Stimulated activated CD4-positive, alpha-beta T cell treated with anti-CD3 and anti-CD28 coated beads, Interleukin-2, amount 100 ng/mL, for 48 hours (primary cell): ENCODE measurements around the gene PPP2R2C.

Experiments used
- DNase-seq, 2 donors: peaks; one replicate each; pipeline ENCODE4 v3.0.0-alpha.2; 2020

PPP2R2C gene

GRCh38 chr4:6467600-6467999 lies 4.8 kb downstream of the PPP2R2C start:
- DNase-seq, result no peak

DNA sequence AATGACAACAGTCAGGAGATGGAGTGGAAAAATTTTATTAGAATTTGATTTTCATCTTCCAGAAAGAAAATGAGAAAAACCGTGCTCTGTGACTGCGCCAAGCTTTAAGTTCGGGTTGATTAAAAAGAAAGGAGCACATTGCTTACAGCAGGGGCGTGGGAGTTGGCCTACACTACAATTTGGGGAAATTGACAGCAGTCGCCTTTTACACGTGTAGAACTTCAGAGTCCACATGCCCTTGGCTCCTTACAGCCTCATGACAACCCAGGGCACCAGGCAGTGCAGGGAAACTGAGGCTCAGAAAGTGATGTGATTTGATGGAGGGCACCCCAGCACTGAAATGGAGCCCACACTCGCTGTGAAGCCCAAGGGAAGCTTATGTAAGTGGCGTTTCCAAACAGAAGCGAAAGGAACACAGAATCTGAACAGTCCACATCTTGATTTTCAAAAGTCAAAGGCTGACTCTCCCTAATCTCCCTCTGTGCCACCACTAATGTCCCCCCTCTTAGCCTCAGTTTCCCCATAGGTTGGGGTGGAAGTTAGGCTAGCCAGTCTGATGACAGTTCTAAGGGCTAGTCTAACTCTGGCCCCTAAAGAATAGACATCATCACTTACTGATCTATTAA lies 5.5 kb downstream of the PPP2R2C start:
- DNase-seq, result no peak

- no peak for DNase-seq
Measured at GRCh38 chr4:6465955-6466354, 6.5 kb downstream of the PPP2R2C start.

- no peak for DNase-seq
Measured at GRCh38 chr4:6464842-6465588, 7.4 kb downstream of the PPP2R2C start.

- no peak for DNase-seq
Measured at GRCh38 chr4:6463311-6464289, 8.8 kb downstream of the PPP2R2C start.

- DNase-seq, result no peak
Measured at GRCh38 chr4:6461301-6462165, 10.9 kb downstream of the PPP2R2C start.

- DNase-seq, result no peak
Measured at GRCh38 chr4:6460876-6461275, 11.5 kb downstream of the PPP2R2C start.

- DNase-seq, result no peak
Measured at GRCh38 chr4:6458528-6458927, 13.9 kb downstream of the PPP2R2C start.

DNA sequence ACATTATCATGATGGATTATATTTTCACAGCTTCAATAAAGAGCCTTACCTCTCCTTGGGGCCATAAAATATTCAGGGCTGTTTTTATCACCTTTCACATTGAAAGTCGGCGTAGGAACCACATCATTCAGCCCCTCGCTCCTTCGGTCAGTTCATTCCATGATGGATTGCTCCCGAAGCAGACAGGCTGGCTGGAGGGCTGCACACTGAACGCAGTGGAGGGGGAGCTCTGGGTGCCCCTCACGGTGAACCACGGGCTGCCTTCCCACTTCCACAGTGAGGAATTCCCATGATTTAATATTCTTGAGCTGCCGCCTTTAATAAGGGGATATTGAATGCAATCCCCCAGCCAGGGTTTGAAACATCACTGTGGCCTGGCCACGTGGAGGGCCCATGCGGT lies 16.0 kb downstream of the PPP2R2C start:
- no peak for DNase-seq

DNA sequence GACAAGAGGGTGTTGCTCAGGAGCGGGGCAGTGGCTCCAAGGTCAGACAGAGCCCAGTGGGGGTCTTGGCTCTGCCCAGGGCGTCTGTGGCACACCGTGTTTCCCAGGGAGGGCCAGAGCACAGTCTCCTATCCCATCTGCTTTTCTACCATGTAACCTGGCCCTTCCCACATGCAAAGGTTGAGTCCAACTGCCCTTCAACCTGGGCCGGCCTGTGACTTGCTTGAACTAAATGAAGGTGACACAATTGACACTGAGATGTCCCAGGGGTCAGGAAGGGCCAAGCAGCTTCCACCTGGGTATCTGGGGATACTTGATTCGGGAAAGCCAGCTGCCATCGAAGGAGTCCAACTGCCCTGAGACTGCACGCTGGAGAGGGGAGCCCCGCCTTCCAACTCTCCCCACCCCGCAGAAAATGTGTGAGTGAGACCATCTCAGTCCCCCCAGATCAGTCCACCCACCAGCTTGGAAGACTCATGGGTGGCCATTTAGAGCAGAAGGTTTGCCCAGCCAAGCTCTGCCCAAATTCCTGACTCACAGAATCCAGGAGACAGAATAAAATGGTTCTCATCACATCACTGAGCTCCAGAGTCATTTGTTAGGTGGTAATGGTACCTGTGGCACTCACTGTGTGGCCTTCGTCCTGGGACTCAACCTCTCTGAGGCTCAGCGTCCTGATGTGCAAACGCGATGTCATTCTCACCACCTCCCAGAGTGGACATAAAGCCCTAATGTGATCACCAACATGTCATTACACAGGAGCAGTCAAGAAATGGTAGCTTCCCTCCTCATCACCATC lies 18.1 kb downstream of the PPP2R2C start:
- no peak for DNase-seq

- DNase-seq, result no peak
Measured at GRCh38 chr4:6453688-6453990, 18.8 kb downstream of the PPP2R2C start.

DNA sequence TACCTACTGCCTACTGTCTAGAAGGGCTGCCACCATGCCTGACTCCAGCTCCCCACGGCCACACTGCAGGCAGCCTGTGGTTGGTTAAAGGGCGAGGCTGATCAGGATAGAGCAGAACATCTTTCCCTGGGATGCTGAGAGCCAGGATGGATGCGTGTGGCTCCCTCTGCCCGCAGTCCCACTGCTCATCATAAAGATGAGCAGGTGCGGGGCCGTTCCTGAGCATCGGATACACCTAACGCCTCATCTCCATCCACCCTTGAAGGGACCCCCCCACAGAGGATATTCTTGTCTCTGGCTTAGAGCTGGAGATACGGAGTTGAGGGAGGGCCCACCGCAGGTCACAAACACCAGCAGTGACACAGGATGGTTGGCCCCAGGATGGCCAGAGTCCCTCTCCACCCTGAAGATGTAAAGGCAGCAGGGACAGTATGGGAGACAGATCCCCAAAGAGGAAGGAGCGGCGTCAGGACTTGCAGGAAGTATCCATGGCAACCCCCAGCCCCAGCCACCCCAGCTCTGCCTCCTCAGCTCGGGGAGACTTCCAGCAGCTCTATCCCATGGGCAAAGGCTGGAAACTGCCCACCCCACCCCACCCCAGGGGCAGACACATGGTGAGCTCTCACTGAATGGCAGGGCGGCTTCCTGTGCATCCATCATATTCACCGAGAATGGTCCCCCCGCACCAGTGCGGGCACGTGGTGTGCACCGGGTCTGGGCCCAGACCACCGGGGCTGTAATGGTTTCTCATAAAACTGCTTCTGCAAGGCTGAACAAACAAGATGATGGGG lies 19.3 kb downstream of the PPP2R2C start:
- no peak for DNase-seq

GRCh38 chr4:6452116-6452896 lies 20.1 kb downstream of the PPP2R2C start:
- no peak for DNase-seq

DNA sequence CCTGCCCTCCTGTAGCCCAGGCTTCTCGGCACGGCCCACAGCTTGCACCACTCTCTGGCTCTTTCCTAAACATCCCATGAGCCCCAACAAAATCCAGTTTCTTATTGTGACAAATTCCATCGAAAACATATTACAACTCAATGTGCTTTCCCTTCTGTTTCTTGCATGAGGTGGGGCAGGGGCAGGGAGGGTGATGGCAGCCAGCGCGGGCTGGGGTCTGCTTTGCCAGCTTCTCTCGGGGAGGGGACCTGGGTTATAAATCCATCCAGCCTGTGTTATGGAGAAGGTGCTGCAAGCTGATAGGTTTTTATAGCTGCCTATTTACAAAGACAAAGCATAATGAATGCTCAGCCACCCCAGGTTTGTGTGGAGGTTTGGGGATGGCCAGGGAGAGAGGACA lies 21.1 kb downstream of the PPP2R2C start:
- DNase-seq, result no peak

DNA sequence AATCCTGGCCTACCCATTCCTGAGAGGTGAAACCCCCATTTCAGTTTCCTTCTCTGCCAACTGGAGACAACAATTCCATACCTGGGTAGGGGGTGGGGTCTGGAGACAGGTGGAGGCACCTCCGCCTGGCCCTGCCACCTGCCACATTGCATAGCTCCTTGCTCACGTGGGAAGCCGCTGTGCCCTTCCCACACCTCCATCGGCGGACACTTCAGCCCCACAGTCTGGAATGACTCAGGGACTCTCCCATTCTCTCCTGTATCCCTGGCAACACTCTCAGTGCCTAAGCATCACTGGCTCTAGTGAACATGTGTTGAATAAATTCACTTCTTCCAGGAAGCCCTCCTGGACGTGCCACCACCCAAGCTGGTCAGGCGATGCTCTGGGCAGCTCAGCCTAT lies 21.7 kb downstream of the PPP2R2C start:
- DNase-seq, result no peak

GRCh38 chr4:6449746-6450369 lies 22.6 kb downstream of the PPP2R2C start:
- DNase-seq, result no peak

GRCh38 chr4:6449335-6449734 lies 23.1 kb downstream of the PPP2R2C start:
- no peak for DNase-seq

DNA sequence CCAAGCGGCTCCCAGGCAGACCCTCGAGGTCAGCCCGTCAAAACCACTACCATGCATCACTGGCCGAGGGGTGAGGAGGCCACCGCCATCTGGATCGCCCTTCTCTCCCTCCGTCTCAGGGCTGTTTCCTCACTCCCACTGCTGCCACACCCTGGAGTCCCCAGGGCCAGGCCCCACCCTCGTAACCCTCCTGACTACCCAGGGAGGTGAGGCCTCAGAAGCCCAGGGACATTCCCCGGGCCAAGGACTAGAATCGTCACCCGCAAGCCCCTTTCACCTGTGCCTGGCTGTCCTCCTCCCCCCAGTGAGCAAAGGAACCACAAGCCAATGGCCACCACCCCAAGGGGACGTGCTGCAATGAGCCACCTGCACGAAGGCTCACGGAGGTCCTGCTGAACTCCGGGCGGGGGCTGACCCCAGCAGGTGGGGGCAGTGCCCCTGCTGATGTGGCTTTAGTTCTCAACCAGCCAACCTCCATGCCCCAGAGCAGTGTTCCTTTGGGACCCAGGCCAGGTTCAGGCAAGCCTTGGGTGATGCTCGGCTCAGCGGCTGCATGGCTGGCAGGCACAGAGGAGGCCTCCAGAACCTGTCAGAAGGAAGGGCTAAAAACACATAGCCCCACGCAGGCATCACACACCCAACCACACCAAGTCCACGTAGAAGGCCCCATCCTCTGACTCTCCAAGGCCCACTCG lies 23.8 kb downstream of the PPP2R2C start:
- no peak for DNase-seq

DNA sequence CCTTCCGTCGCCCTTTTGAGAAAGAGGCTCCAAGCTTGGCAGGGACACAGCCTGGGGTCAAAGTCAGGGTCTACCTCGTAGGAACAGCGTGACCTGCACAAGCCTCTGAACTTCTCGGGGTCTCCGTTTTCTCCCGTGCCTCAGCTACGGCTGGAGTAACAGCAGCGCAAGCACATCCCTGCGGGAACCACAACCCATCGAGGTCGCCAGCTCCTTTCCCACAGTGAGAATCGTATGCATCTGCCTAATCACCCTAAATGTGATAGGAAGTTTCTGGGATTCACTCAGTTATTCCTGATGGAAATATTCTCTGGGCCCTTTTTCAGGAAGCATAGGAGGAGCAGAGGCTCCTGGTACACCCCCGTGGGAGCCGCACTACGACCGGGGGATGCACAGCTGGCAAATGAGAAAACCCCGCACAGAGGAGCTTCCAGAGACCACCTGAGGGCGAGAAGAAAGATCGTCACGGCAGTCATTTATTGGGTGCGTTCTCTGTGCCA lies 24.7 kb downstream of the PPP2R2C start:
- DNase-seq, result no peak
